ENCODE measurements around the gene ENOPH1. TPM values are rescaled to one million over a fixed set of nuclear protein-coding genes. Genes with fewer than 3 reads are reported as not detected.

Gene ENOPH1
- total and polyA plus RNA-seq, 9 of the 15 experiments (the other 6 are each of a cell fraction or from before 2014, with no cell fraction given), result 29.8 to 71.4 (median 48.9) TPM

DNA sequence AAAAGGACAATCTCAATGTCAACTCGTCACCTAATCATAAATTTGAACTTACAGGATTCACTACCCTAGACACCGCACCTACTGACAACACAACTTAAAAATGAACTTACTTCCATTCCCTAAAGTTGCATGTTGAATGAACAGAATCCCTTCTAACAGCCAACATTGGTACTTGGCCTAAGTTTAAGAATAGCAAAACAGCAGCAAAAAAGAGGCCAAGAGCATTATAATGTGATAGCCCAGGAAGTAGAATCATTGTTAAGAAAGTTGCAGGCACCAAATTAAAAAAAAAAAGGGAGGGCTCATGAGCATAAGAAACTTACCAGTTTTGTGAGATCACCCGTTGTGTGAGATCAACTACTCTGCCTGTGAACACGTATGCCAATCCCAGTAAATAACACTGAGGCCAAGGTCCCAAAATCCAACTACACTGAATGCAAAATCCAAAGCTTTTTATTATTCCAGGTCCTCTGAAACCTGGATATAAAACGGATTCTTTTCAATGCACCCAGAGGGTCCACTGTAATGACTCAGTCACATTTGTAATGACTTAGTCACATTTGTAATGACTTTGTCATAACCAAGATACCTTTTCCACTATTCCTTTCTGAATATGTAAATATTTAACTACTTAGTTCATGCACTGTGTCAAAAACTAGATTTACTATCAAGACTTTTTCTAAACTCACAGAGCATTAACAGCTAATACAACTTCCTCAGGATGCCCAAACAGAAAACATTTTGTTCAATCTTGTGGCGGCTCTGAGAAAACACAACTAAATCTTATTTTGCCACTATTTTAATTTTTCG, 6.9 kb upstream of the ENOPH1 start (continued):
- TF ChIP-seq LEF1 (IDR thresholded peaks at IDR 0.05) (no peak), TCF7 (IDR thresholded peaks at IDR 0.05; ENCODE audit: borderline replicate concordance) (no peak), TCF7L2 (IDR thresholded peaks at IDR 0.05; ENCODE audit: low read depth, low read length) (no peak), ZNF695 (CRISPR knock-in tag; IDR thresholded peaks at IDR 0.05) (no peak), SUPT5H (IDR thresholded peaks at IDR 0.05) (peak; percentile 77), EWSR1 (IDR thresholded peaks at IDR 0.05; ENCODE audit: borderline replicate concordance, low read depth, partially characterized antibody) (peak; percentile 75), FIP1L1 (IDR thresholded peaks at IDR 0.05; ENCODE audit: low read depth, low read length, poor library complexity, severe bottlenecking) (no peak), BCL6 (CRISPR knock-in tag; IDR thresholded peaks at IDR 0.05) (no peak), ZNF384 (IDR thresholded peaks at IDR 0.05; ENCODE audit: low read depth, low read length) (0 out of 2 replicates have a peak, but pooled peaks have one; percentile 12), CC2D1A (IDR thresholded peaks at IDR 0.05) (no peak), ARNT (IDR thresholded peaks at IDR 0.05) (peak in 1 of 2 experiments; percentile 37; a peak in 1 of 4 replicates), ZBTB17 (CRISPR knock-in tag; IDR thresholded peaks at IDR 0.05) (no peak), SOX6 (IDR thresholded peaks at IDR 0.05) (no peak), ZNF23 (CRISPR knock-in tag; IDR thresholded peaks at IDR 0.05) (peak; percentile 48; the same call in 1 of the 2 replicates)
- TF ChIP-seq, protein P1, sequence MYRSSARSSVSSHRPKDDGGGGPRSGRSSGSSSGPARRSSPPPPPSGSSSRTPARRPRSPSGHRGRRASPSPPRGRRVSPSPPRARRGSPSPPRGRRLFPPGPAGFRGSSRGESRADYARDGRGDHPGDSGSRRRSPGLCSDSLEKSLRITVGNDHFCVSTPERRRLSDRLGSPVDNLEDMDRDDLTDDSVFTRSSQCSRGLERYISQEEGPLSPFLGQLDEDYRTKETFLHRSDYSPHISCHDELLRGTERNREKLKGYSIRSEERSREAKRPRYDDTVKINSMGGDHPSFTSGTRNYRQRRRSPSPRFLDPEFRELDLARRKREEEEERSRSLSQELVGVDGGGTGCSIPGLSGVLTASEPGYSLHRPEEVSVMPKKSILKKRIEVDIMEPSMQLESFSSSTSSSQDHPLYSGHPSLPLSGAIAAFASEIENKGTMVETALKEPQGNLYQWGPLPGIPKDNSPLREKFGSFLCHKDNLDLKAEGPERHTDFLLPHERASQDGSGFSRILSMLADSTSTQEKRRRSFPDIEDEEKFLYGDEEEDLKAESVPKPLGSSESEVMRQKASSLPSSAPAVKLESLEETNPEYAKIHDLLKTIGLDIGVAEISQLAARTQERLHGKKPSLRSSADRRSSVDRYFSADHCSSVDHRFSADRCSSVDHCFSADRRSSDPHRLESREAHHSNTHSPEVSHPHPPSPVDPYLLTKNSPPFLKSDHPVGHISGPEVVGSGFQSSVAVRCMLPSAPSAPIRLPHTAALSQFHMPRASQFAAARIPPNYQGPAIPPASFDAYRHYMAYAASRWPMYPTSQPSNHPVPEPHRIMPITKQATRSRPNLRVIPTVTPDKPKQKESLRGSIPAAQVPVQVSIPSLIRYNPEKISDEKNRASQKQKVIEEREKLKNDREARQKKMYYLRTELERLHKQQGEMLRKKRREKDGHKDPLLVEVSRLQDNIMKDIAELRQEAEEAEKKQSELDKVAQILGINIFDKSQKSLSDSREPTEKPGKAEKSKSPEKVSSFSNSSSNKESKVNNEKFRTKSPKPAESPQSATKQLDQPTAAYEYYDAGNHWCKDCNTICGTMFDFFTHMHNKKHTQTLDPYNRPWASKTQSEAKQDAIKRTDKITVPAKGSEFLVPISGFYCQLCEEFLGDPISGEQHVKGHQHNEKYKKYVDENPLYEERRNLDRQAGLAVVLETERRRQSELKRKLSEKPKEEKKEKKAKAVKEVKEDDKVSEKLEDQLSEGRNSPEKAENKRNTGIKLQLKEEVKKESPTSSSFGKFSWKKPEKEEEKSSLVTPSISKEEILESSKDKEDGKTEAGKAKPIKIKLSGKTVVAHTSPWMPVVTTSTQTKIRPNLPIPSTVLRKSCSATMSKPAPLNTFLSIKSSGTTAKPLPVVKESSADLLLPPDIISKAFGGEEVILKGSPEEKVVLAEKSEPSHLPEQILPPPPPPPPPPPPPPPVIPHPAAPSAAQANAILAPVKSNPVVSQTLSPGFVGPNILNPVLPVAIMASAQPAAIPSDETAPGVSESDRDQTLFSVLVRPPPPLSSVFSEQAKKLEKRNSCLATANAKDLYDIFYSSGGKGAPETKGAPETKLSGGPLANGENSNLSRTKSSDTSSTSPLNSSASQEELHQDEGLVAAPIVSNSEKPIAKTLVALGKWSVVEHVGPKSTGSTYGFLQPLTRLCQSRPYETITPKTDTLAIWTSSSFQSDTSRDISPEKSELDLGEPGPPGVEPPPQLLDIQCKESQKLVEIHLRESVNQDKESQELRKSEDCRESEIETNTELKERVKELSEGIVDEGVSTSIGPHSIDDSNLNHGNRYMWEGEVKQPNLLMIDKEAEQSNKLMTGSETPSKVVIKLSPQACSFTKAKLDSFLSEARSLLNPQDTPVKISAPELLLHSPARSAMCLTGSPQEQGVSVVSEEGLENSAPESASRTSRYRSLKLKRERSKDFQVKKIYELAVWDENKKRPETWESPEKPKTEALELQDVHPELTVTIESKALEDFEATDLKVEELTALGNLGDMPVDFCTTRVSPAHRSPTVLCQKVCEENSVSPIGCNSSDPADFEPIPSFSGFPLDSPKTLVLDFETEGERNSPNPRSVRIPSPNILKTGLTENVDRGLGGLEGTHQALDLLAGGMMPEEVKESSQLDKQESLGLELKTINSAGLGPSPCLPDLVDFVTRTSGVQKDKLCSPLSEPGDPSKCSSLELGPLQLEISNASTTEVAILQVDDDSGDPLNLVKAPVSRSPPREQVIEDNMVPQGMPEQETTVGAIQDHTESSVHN (IDR thresholded peaks at IDR 0.05; ENCODE audit: borderline replicate concordance in 1 of 2, low read depth in 1 of 2), result no peak
- TF ChIP-seq, protein P2, sequence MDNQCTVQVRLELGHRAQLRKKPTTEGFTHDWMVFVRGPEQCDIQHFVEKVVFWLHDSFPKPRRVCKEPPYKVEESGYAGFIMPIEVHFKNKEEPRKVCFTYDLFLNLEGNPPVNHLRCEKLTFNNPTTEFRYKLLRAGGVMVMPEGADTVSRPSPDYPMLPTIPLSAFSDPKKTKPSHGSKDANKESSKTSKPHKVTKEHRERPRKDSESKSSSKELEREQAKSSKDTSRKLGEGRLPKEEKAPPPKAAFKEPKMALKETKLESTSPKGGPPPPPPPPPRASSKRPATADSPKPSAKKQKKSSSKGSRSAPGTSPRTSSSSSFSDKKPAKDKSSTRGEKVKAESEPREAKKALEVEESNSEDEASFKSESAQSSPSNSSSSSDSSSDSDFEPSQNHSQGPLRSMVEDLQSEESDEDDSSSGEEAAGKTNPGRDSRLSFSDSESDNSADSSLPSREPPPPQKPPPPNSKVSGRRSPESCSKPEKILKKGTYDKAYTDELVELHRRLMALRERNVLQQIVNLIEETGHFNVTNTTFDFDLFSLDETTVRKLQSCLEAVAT (IDR thresholded peaks at IDR 0.05), result 0 out of 4 replicates have a peak, but pooled peaks of 1 of the 2 experiments have one; percentile 49
